WTC11 (cell line): ENCODE measurements around the gene PCDH9. TPM values are rescaled to one million over a fixed set of nuclear protein-coding genes. Genes with fewer than 3 reads are reported as not detected.

Experiments used
- ATAC-seq: fragments of 200-7000 bp; cut with Tn5 transposase; 2 replicates; pipeline ENCODE4 v1.10.0; 2021; ENCODE audit warnings: mild to moderate bottlenecking, moderate library complexity
- CTCF ChIA-PET: fragments of 300-600 bp; sonication (Branson Sonifier 250); formaldehyde crosslinking; loops from one replicate; lab custom pipeline; 2021; ENCODE audit warnings: antibody characterized with exemption; lab: Charles Lee
- POLR2A ChIA-PET: fragments of 350-600 bp; sonication (Branson Sonifier 250); formaldehyde crosslinking; loops from one replicate; lab custom pipeline; 2021; ENCODE audit warnings: antibody characterized with exemption; lab: Charles Lee
- DNase-seq: peaks from one replicate; pipeline ENCODE4 v3.0.0; 2021; ENCODE audit warnings: low spot score
- H3K27ac Mint-ChIP-seq: 2 replicates; pipeline ENCODE4 v1.8.0; 2021; ENCODE audit warnings: mixed read lengths
- H3K27me3 Mint-ChIP-seq: 2 replicates; pipeline ENCODE4 v1.8.0; 2021; ENCODE audit warnings: low read depth, mild to moderate bottlenecking, moderate library complexity, mixed read lengths
- H3K36me3 Mint-ChIP-seq: 2 replicates; pipeline ENCODE4 v1.8.0; 2021; ENCODE audit warnings: mixed read lengths
- H3K4me1 Mint-ChIP-seq: 2 replicates; pipeline ENCODE4 v1.8.0; 2022; ENCODE audit warnings: mixed read lengths
- H3K4me3 Mint-ChIP-seq: 2 replicates; pipeline ENCODE4 v1.8.0; 2021; ENCODE audit warnings: mild to moderate bottlenecking, moderate library complexity, mixed read lengths
- H3K9me3 Mint-ChIP-seq: 2 replicates; pipeline ENCODE4 v1.8.0; 2021; ENCODE audit warnings: mixed read lengths
- EMX1 ChIP-seq: fragments of 250-450 bp; sonication (Bioruptor Pico); IDR thresholded peaks from 2 replicates; pipeline ENCODE4 v1.8.0; 2021; ENCODE audit warnings: mild to moderate bottlenecking
- FOXJ3 ChIP-seq: sonication (generic); formaldehyde crosslinking; IDR thresholded peaks from 2 replicates; pipeline ENCODE4 v1.9.0; 2021; ENCODE audit warnings: missing genetic modification reagents, mild to moderate bottlenecking, borderline replicate concordance
- IRF2 ChIP-seq: sonication (generic); formaldehyde crosslinking; IDR thresholded peaks from 2 replicates; pipeline ENCODE4 v1.8.0; 2022; ENCODE audit warnings: low read depth, missing genetic modification reagents, borderline replicate concordance
- MXD4 ChIP-seq: fragments of 250-450 bp; sonication (Bioruptor Pico); IDR thresholded peaks from 2 replicates; pipeline ENCODE4 v1.8.0; 2021; ENCODE audit warnings: mild to moderate bottlenecking, moderate library complexity, borderline replicate concordance
- NFE2L1 ChIP-seq: sonication (generic); formaldehyde crosslinking; IDR thresholded peaks from 2 replicates; pipeline ENCODE4 v1.8.1; 2023; ENCODE audit warnings: missing genetic modification reagents
- PRDM15 ChIP-seq: sonication (generic); formaldehyde crosslinking; IDR thresholded peaks from 2 replicates; pipeline ENCODE4 v1.8.0; 2022; ENCODE audit warnings: missing genetic modification reagents
- USF1 ChIP-seq: sonication (generic); formaldehyde crosslinking; IDR thresholded peaks from 2 replicates; pipeline ENCODE4 v1.8.0; 2022; ENCODE audit warnings: mild to moderate bottlenecking, missing genetic modification reagents
- ZNF281 ChIP-seq: sonication (generic); formaldehyde crosslinking; IDR thresholded peaks from 2 replicates; pipeline ENCODE4 v1.8.0; 2023; ENCODE audit warnings: mild to moderate bottlenecking, missing genetic modification reagents
- total RNA-seq: library from RNA; stranded (reverse); gene quantifications from 3 replicates; pipeline ENCODE4 v1.2.3, GENCODE V29; 2021
- TF ChIP-seq, protein P1 (sequence below): fragments of 200-600 bp; IDR thresholded peaks from 2 replicates; pipeline ENCODE4 v1.8.0; 2022; ENCODE audit warnings: antibody characterized with exemption
- TF ChIP-seq, protein P2 (sequence below): fragments of 250-450 bp; sonication (Bioruptor Pico); IDR thresholded peaks from 2 replicates; pipeline ENCODE4 v1.9.0; 2021; ENCODE audit warnings: mild to moderate bottlenecking, borderline replicate concordance
- TF ChIP-seq, protein P3 (sequence below): sonication (generic); formaldehyde crosslinking; IDR thresholded peaks from 2 replicates; pipeline ENCODE4 v1.8.0; 2022; ENCODE audit warnings: mild to moderate bottlenecking, missing genetic modification reagents

PCDH9 gene
- total RNA-seq, 1 experiment from 2014 or later: 0.48 TPM

- TF ChIP-seq ZNF281 (no peak), IRF2 (no peak), NFE2L1 (CRISPR knock-in tag) (no peak)
Measured at GRCh38 chr13:66840621-66841020, 389.5 kb downstream of the PCDH9 start (continued).

DNA sequence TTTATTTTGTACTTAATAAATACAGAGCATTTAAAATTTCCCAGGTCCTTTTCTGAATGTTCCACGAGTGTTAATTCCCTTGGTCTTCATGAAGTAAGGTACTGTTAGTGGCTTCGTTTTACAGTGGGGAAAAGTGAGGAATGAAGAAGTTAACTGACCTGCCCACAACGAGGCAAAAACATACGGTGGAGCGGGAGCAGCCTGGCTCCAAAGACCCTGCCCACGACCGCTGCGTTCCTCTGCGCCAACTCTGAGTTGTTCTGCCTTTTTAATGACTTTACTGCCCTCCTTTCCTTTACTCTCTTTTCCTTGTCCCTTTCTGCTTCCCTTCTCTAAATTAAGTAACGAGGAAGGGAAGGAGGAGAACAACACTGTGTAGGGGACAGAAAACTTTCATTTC lies 392.9 kb downstream of the PCDH9 start:
- ChIA-PET POLR2A (no interaction called here), CTCF (no interaction called here)
- TF ChIP-seq FOXJ3 (CRISPR knock-in tag) (no peak), MXD4 (CRISPR knock-in tag) (no peak), PRDM15 (no peak), USF1 (CRISPR knock-in tag) (no peak), EMX1 (no peak)
- TF ChIP-seq, protein P1, sequence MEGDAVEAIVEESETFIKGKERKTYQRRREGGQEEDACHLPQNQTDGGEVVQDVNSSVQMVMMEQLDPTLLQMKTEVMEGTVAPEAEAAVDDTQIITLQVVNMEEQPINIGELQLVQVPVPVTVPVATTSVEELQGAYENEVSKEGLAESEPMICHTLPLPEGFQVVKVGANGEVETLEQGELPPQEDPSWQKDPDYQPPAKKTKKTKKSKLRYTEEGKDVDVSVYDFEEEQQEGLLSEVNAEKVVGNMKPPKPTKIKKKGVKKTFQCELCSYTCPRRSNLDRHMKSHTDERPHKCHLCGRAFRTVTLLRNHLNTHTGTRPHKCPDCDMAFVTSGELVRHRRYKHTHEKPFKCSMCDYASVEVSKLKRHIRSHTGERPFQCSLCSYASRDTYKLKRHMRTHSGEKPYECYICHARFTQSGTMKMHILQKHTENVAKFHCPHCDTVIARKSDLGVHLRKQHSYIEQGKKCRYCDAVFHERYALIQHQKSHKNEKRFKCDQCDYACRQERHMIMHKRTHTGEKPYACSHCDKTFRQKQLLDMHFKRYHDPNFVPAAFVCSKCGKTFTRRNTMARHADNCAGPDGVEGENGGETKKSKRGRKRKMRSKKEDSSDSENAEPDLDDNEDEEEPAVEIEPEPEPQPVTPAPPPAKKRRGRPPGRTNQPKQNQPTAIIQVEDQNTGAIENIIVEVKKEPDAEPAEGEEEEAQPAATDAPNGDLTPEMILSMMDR: no peak
- TF ChIP-seq, protein P2, sequence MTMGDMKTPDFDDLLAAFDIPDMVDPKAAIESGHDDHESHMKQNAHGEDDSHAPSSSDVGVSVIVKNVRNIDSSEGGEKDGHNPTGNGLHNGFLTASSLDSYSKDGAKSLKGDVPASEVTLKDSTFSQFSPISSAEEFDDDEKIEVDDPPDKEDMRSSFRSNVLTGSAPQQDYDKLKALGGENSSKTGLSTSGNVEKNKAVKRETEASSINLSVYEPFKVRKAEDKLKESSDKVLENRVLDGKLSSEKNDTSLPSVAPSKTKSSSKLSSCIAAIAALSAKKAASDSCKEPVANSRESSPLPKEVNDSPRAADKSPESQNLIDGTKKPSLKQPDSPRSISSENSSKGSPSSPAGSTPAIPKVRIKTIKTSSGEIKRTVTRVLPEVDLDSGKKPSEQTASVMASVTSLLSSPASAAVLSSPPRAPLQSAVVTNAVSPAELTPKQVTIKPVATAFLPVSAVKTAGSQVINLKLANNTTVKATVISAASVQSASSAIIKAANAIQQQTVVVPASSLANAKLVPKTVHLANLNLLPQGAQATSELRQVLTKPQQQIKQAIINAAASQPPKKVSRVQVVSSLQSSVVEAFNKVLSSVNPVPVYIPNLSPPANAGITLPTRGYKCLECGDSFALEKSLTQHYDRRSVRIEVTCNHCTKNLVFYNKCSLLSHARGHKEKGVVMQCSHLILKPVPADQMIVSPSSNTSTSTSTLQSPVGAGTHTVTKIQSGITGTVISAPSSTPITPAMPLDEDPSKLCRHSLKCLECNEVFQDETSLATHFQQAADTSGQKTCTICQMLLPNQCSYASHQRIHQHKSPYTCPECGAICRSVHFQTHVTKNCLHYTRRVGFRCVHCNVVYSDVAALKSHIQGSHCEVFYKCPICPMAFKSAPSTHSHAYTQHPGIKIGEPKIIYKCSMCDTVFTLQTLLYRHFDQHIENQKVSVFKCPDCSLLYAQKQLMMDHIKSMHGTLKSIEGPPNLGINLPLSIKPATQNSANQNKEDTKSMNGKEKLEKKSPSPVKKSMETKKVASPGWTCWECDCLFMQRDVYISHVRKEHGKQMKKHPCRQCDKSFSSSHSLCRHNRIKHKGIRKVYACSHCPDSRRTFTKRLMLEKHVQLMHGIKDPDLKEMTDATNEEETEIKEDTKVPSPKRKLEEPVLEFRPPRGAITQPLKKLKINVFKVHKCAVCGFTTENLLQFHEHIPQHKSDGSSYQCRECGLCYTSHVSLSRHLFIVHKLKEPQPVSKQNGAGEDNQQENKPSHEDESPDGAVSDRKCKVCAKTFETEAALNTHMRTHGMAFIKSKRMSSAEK (CRISPR knock-in tag): no peak
- TF ChIP-seq, protein P3, sequence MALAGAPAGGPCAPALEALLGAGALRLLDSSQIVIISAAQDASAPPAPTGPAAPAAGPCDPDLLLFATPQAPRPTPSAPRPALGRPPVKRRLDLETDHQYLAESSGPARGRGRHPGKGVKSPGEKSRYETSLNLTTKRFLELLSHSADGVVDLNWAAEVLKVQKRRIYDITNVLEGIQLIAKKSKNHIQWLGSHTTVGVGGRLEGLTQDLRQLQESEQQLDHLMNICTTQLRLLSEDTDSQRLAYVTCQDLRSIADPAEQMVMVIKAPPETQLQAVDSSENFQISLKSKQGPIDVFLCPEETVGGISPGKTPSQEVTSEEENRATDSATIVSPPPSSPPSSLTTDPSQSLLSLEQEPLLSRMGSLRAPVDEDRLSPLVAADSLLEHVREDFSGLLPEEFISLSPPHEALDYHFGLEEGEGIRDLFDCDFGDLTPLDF (CRISPR knock-in tag): no peak
- no peaks in the 10 kb centered on the region for H3K36me3 Mint-ChIP-seq
- H3K27me3 Mint-ChIP-seq: no peaks in the 10 kb centered on the region
- no peak overlapping the region for H3K4me3 Mint-ChIP-seq
- H3K9me3 Mint-ChIP-seq: no peaks in the 10 kb centered on the region
- H3K4me1 Mint-ChIP-seq: peaks cover 13% of the 10 kb centered on the region
- DNase-seq (no peak), ATAC-seq (peak; percentile 41; the same call in 1 of the 2 replicates)
- H3K27ac Mint-ChIP-seq: no peak overlapping the region
